Ecto neural progenitor cell (in vitro differentiated cells): Measurements from ENCODE around the gene PDX1.

Experiments
- DNase-seq: peaks from one replicate; pipeline ENCODE4 v3.0.0-alpha.2; 2018; ENCODE audit warnings: low spot score

The PDX1 gene

DNA sequence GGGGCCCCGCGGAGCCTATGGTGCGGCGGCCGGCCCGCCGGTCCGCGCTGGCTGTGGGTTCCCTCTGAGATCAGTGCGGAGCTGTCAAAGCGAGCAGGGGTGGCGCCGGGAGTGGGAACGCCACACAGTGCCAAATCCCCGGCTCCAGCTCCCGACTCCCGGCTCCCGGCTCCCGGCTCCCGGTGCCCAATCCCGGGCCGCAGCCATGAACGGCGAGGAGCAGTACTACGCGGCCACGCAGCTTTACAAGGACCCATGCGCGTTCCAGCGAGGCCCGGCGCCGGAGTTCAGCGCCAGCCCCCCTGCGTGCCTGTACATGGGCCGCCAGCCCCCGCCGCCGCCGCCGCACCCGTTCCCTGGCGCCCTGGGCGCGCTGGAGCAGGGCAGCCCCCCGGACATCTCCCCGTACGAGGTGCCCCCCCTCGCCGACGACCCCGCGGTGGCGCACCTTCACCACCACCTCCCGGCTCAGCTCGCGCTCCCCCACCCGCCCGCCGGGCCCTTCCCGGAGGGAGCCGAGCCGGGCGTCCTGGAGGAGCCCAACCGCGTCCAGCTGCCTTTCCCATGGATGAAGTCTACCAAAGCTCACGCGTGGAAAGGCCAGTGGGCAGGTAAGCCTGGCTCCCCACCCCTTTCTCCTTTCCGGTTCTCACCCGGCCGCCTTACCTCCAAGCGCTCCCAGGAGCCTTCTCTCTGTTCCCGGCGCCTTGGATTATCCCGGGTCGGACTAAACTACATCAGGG, at the start of gene PDX1:
TSS of gene PDX1 (plus strand) at position 67 of the 743 bp plus-strand sequence. CDS start at position 206, 139 bp downstream.
- peak; percentile 81 for DNase-seq

DNA sequence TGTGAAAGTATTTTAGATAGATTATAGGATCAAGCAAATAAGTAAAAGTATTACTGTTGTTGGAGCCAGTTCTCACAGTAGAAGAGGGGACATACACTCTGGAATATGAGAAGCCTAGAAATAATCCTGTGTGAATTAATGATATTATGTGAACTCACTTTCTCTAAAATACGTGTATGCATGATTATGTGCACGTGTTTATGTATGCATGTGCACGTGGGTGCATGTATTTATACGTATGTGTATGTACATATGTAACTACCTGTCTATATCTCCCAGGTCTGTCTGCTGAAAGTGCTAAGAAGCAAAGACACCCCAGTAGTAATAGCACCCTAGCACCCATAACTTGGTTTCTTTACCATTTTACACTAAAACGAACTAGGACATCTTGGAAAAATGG, 41.5 kb upstream of the PDX1 start:
- DNase-seq: no peak

DNA sequence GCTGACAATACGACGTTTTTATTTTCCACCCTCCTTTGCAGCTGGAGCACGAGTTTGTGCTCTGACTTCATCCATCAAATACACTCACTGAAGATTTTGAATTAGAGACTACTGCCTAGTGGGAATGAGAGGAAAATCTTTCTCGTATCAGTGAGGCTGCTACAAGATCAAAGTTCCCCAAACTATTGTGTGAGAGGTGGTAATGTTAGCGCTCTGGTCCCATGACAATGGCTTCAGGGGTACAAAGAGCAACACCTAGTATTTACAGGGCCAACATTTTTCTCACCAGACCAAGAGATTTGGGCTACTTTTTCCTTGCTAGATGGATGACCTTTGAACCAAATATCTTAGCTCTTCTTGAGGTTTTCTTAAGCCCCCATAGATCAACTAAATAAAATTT, 30.3 kb upstream of the PDX1 start:
- DNase-seq: no peak

DNA sequence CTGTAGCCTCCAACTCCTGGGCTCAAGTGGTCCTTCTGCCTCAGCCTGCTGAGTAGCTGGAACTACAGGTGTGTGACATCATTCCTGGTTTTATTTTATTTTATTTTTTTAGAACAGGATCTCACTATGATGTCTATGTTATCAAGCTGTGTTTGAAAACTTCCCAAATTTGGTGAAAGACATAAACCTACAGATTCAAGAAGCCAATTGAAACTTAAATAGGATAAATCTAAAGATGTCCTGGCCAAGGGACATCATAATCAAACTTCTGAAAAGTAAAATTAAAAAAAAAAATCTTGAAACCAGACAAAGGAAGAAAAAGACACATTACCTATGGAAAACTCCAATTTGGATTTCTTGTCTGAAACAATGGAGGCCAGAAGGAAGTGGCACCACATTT, 23.1 kb upstream of the PDX1 start:
- no peak for DNase-seq

DNA sequence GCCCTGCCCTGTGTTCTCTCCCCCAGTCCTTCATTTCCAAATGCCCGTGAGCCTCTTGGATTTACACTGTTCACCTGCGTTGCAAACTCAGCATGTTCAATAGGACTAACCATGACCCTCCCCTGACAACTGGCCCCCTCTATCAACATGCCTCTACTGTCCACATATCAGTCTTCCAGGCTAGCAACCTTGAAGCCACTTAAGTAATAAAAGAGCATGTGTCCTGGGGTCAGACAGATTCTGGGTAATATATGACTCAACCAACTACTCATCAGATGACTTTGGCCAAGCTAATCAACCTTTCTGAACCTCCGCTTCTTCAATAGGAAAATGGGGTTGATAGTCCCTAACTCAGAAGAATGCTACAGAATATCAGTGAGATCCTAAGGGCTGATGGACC, 15.1 kb upstream of the PDX1 start:
- DNase-seq: no peak

DNA sequence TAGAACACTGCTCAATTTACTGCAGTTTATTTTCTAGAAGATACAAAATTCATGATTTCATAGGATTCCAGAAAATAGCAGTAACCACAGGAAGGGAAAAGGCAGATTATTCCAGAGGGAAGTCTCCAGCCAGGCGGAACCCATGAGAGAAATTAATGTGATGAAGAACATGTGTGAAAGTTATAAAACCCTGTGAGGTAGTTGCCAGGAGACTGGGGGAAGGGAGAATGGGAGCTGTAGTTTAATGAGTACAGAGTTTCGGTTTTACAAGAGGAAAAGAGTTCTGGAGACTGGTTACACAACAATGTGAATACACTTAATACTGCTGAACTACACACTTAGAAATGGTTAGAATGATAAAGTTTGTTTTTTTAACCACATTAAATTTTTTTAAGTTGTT, 14.2 kb upstream of the PDX1 start:
- DNase-seq: no peak

DNA sequence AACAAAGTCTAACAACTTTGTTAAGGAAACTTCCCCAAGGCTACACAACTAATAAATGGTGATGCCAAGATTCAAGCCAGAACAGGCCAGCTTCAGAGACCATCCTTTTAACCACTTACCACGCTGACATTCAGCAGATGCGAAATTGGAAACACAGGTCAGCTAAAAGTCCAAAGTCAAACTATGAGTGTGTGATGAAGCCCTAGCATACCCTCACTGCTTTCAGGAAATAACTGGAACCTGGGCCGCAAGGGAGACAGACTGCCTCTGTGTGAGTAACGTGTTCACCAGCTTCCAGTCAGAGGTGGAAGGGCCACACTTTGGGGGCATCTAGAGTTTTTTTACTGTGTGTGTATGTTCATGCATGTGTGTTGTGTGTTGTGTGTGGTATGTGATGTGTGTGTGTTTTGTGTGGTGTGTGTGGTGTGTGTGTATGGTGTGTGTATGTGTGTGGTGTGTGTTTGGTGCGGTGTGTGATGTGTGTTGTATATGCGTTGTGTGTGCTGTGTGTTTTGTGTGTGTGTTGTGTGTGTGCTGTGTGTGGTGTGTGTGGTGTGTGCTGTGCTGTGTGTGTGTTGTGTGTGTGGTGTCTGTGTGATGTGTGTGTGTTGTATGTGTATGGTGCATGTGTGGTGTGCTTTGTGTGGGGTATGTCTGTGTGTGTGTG, 12.5 kb upstream of the PDX1 start:
- no peak for DNase-seq

DNA sequence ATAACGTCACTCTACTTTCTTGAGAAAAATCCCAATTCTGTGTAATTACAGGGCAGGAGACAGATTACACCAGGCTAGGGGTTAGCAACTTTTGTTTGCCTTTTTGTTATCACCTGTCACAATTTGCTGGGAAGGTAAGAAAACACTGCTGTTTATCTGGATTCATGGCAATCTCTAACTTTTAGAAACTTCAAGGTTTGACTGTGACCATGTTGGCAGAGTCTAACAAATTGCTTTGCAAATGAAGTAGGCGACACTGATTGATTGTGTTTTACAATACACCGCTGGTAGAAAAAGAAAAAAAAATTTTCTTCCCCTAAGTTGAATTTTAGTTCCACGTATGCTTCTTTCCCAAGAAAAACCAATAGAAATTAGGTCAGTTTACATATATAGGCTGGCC, 10.4 kb upstream of the PDX1 start:
- DNase-seq: no peak

DNA sequence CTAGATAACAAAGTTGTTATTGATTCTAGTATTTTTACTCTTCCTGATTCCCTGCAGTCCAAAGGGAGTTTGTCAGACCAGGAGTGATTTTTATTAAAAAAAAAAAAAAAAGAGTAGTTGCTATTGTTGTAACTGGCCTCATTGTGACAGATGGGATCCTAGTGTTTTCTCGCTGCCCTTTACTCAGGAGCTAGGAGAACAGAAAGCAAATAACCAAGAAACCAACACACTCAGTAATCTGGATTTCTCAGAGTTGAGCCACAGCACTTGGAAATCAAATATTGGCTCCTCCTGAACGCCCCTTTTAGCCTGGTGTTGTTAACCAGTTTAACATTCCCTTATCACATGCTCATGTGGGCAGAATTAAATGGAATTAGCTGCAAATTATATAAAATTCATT, 8.3 kb upstream of the PDX1 start:
- no peak for DNase-seq

DNA sequence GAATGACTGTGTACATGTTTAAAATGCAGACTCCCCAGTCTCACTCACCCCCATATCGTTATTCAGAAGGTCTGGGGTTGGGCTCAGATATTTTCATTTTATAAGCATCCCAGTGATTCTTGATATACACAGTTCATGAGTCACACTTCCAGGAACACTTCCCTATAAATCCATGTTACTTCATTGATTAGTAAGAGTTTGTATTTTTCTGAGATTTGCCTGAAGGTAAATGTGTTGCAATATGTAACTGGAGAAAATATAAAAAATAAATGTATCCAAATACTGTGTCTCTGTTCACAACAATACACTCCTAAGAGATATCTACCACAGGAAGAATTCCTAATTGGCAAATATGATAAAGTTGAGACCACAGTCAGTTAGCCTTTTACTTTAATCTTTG, 6.6 kb upstream of the PDX1 start:
- DNase-seq: no peak

DNA sequence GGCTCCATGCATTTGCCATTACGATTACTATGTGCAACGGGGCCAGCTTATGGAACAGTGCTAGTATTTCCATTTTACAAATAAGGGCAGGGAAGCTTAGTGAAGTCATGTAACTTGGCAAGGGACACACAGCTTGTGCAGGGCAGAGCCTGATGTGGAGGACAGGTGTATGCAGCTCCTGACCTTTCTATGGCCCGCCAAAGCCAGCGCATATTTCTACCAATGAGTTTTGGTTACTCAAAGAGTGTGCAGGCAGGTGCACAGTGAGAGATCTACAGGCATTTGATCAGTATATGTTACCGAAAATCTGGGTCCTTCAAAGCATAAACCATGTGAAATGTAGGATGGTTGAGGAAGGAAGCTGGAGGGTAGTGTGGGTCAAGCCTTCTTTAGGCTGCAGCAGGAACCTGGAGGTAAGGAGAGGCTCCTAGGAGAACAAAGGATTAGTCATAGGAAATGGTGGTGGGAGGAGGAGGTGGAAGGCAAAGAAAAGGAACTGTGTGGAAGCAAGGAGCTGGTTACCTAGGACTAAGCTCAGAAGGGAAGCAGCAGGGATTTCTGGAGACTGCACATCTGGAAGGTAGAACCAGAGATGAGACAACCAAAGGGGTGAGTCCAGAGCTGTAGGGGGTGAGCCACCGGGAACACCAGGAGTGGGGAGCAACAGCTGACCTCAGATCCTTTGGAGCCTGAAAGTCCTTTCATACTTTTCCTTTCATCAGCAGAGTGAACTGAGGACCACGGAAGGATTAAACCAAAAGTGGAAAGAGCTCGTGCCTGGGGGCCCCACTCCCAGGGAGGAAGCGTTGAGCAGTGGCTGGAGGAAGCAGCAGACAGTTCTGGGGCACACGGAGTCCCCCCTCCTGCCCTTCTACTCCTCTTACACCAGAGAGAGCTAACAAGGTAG, 4.2 kb upstream of the PDX1 start:
- no peak for DNase-seq

DNA sequence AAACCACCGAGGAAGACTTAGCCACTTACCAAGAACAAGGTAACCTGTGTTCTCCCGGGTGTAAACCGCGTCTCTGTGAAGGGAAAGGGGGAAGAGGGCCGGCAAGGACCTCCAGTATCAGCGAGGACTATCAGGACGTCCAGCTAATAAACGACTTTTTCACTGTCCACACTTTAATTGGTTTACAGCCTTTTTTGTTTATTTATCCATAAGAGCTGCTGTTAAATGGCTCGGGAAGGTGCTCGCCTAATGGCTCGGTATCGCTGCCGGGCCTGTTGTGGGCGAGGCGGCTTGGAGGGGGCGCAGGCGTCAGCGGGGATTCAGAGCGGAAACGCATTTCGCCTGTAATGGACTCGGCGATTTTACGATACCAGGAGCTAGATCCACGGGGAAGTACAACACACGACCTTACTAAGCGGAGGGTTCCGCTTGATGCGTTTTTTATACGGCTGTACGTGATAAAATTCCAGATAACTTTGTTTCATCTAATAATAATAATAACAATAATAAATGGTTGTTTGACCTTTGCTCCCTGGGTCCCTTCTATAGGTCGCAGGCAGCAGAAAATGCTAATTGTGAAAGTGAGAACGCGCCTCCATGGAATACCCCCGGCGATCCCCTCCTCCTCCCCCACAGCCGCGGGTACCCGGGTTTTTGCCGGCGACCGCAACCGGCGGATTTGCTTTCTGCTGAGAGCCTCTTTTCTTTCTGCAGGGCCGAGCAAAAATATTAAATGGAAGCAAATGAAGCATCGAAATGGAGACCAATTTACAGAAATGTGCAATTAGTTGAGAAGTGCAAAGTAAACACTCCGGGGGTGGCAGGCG, 2.5 kb upstream of the PDX1 start:
- no peak for DNase-seq

DNA sequence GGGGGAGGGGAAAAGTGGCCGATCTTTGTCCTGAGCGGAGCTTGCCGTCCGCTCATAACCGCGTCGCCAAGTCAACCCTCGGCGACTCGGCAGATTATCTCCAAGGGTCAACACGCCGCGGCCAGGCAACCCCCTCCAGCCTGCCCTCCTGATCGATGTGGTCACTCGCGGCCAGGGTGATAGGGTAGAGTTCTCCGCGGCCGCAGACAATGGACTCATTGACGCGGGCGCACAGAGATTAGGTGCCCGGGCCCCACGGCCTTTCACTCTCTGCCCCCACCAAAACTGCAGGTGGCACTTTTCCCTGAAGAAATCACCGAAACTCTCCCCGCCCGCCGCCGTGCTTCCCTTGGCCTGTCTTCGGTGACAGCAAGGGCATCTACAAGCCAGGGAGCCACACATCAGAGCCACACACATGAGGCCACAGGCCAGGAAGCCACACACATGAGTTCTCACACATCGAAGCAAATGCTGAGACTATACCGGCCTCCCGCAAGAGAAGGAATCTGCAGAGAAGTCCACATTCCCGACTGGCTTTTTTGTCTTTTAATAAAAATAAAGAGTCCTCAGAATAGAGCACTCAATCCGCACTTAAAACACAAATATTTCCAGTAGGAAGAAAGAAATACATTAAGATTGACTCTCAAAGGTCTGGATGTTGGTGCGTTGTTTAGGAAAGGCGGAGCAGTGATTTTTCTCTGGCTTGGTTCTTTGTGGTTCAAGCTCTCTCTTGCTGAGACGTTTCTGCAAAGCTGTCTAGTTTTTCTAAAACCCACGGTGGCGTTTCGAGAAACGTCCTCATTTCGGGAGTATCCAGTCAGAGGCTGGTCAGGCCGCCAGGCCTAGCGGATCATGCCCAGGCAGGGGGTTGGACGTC, 1.5 kb upstream of the PDX1 start:
- peak; percentile 60 for DNase-seq

DNA sequence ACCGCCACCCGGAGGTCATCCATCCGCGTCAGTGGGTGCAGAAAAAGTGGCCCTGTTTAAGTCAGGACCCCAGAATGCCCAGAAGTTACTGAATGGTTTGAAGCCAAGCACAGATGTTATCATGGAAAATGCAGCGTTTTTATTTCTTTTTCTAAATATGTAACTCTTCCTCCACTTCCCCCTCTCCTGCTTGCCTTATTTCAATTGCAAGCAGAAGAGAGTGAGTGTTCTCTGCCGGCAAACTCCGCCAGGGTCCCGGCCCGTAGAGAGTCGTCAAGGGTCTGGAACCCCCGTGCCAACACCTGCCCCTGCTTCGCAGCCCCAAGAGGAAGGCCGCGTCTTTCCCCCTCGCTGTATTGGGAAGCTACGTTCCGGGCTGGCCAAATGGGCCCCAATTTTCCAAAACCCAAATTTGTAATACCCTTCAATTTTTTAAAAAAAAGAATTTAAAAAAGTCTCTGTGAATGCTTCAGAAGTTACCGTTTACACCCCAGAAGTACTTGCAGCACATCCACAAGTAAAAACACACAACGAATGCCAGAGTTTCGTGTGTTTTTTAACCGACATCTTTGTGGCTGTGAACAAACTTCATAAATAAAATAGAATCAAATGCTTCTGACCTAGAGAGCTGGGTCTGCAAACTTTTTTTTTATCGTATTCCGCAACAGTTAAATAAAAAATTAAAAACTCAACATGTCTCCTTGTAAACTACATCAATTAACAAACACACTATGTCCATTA, 712 bp upstream of the PDX1 start:
- DNase-seq: no peak

DNA sequence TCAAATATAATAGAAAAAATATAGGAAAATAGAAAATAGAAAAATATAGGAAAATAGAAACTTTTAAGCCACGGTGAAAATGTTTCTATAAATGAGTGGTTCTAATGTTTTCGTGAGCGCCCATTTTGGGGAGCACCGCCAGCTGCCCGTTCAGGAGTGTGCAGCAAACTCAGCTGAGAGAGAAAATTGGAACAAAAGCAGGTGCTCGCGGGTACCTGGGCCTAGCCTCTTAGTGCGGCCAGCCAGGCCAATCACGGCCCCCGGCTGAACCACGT, 204 bp upstream of the PDX1 start:
- no peak for DNase-seq

DNA sequence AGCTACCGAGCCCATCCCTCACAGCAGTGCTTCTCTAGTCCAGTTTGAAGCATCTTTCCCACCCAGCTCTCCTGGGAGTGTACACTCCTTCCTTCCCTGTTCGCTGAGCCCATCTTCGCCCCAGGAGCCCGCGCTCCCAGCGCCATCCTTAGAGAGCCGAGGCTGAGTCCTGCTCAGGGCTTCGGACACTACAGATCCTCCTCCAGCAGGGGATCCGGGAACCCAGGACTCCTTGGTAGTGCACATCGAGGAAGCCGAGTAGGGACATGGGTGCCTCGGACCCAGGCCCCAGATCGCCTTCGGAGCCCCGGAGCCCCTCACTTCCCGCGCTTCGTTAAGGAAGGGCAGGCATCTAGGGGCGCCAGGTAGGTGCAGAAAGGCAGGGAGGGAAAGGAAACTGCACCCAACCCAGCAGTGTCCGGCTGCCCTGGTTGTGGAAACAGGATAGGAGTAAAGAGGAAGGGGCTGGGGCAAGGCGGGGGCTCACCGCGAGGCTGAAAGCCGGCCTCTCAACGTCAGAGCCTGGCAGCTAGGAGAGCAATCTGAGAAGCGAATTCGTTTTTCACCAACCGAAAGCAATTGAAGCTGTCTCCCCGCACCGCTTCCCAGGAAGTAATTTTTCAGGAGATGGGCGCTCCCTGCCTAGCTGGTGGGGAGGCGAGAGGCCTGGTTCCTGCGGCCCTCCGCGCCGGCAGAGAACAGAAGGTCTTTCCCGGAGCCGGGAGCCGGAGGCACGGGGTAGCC, 1.0 kb downstream of the PDX1 start:
- peak; percentile 60 for DNase-seq

DNA sequence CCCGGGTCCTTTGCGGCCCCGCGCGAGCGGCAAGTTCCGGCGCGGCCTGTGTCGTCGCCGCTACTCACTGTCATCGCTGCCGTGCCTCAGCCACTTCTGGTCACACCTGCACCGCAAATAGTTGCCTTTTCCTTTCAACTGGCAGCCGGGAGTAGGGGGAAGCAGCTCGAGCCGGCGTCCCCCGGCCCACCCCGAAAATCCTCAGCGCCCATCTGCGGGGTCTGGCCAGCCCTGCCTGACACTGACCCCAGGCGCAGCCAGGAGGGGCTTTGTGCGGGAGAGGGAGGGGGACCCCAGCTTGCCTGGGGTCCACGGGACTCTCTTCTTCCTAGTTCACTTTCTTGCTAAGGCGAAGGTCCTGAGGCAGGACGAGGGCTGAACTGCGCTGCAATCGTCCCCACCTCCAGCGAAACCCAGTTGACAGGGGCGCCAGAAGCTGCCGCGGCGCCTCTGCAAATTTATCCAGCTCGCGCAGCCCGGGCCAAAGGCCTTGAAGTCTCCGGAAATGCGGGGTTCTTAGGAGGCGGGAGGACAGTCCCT, 1.7 kb downstream of the PDX1 start:
- peak; percentile 53 for DNase-seq

DNA sequence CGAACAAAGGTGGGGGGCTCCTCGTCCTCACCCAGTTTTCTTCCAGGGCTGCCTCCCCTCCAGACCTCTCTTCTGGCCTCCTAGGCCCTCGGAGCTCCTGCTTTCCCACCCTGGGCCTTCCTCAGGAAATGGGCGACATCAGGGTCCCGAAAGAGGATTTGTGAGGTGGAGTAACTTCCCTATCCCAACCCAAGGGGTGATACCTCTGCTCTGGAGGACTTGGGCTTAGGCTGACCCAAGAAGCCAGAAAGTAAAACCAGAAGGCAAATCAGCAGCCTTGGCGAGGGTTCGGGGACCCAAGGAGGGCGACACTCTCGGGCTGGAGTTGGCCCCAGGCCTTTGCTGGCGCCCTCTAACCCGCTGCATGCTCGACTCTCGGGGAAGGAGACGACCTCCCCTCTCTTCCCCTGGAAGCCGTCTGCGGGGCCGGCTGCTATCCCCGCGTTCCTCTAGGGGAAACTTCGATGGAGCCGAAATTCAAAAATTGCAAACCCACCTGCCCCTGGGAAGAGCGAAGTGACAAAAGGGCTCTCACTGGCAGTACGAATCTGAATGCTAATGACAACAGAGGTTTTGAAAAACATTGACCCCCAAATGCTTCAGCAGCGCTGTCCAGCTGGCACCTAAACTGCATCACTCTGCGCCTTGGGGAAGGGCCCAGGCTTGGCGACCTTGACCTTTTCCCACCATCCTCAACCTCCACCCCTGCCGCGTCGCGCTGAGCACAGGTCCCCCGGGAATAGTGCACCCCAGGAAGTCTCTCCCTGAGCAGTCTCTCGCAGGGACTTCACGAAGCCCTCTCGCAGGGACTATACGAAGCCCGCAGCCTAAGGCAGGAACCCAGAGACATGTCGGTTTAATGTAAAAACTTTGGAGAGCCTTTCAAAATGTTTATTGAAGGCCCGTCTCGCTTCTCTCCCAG, 2.4 kb downstream of the PDX1 start:
- no peak for DNase-seq
